HG02642 (cell line): ENCODE data around the gene CAPN10.
"Not testable (repeated sequence)": the region's sequence is repeated elsewhere in the genome, so short reads cannot be mapped to it uniquely, and the experiment has no call there.

Experiments
- ATAC-seq: cut with Tn5 transposase; IDR thresholded peaks from one replicate; pipeline ENCODE4 v1.9.1; 2021; ENCODE audit warnings: mild to moderate bottlenecking; ENCODE audit not compliant: unreplicated experiment, poor library complexity

The CAPN10 gene, protein sequence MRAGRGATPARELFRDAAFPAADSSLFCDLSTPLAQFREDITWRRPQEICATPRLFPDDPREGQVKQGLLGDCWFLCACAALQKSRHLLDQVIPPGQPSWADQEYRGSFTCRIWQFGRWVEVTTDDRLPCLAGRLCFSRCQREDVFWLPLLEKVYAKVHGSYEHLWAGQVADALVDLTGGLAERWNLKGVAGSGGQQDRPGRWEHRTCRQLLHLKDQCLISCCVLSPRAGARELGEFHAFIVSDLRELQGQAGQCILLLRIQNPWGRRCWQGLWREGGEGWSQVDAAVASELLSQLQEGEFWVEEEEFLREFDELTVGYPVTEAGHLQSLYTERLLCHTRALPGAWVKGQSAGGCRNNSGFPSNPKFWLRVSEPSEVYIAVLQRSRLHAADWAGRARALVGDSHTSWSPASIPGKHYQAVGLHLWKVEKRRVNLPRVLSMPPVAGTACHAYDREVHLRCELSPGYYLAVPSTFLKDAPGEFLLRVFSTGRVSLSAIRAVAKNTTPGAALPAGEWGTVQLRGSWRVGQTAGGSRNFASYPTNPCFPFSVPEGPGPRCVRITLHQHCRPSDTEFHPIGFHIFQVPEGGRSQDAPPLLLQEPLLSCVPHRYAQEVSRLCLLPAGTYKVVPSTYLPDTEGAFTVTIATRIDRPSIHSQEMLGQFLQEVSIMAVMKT

GRCh38 chr2:240586198-240586918 is at the start of gene CAPN10:
Gene CAPN10 (plus strand): TSS chr2:240586734. CDS start chr2:240586912, 178 bp downstream.
- ATAC-seq: peak; percentile 66

DNA sequence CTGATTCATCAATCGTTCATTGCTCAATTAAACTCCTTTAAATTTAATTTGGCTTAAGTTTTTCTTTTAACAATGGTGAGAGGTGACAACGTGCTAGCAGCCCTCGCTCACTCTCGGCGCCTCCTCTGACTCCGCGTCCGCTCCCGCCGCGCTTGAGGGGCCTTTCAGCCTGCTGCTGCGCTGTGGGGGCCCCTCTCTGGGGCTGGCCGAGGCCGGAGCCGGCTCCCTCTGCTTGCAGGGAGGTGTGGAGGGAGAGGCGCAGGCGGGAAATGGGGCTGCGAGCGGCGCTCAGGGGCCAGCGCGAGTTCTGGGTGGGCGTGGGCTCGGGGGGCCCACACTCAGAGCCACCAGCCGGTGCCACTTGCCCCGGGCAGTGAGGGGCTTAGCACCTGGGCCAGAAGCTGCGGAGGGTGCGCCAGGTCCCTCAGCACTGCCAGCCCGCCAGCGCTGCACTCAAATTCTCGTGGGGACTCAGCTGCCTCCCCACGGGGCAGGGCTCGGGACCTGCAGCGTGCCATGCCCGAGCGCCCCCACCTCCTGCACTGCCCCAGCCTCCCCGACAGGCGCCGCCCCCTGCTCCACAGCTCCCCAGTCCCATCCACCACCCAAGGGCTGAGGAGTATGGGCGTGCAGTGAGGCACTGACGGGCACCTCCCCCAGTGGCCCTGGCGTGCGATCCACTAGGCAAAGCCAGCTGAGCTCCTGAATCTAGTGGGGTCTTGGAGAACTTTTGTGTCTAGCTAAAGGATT is 48.3 kb upstream of the CAPN10 start:
- no peak for ATAC-seq

GRCh38 chr2:240539101-240539500 is 47.4 kb upstream of the CAPN10 start:
- not testable (repeated sequence) for ATAC-seq

- ATAC-seq: no peak
Observed at GRCh38 chr2:240539906-240540305, 46.6 kb upstream of the CAPN10 start.

DNA sequence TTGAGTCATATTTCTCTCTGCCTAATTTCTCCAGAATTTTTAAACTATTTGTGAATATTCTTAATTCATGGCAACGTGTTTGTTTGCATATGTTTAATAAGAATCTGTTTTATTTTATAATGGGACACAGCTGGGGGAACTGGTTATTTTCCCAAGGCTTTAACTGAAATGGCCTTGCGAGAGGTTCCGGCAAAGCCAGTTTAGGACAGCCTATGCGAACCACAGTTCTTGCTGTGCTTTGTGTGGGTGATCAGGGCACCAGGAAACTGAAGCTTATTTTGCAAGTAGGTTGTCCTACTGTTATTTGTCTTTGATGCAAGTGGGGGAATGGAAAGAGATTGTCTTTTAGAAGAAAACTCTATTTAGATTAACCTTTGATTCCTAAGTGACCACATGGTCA is 35.2 kb upstream of the CAPN10 start:
- ATAC-seq: no peak

GRCh38 chr2:240551811-240552210 is 34.7 kb upstream of the CAPN10 start:
- ATAC-seq: no peak

GRCh38 chr2:240553956-240554480 is 32.5 kb upstream of the CAPN10 start:
- ATAC-seq: no peak

DNA sequence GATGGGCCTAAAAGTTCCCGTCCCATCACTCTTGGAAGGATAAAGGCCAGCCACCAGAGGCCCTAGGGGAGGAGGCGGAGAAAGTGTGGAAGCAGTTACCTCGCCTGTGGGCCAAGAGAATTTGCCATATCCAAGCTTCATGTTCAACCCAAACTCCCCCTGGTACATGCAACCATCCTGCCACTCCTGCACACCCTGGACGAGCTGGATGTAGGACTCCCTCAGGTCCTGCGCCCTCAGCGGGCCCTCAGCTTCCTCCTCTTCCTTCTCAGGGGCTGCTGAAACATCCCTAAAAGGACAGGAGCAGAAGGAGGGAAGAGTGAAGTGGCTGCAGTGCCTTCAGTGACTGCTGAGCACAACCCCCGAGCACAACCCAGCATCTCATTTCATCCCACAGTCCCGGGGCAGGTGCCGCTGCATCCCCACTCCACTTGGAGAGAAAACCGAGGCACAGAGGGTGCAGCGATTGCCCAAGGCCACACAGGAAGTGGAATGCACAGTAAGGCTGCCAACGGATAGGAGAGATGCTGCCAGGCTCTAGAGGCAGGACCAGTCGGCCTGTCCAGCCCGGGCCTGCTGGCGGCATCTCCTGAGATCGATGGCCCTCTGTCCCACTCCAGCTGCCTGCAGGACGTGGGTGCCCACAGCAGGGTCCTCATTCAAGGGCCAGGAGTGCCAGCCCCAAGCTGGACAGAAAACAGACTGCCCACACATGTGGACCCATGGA is 31.6 kb upstream of the CAPN10 start:
- ATAC-seq: no peak

- ATAC-seq: no peak
Observed at GRCh38 chr2:240555541-240556250, 30.8 kb upstream of the CAPN10 start.

DNA sequence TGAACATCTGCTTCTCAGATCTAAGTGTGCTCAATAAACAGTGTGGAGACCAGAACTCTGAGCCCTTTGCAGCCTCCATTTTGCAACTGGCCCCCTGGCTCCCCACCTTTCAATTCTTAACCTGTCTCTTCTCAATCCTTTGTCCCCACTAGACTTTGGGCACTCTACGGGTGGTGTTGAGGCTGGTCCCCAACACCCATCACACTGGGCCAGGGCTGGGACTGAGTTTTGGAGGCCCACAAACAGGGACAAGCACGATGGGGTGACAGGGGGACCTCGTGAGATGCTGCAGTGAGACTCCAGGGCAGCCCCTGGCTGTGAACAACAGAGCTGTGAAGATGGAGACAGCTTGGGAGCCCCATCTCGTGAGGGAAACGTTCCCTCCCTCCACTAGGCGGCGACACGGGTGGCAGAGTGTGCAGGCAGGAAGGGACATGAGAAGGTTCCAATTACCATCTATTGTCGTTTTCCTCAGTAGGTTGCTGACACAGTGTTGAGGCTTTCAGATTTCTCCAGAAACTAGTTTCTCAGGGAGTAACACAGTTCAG is 29.9 kb upstream of the CAPN10 start:
- no peak for ATAC-seq

- no peak for ATAC-seq
Observed at GRCh38 chr2:240557101-240557751, 29.3 kb upstream of the CAPN10 start.

- ATAC-seq: no peak
Observed at GRCh38 chr2:240557808-240558207, 28.7 kb upstream of the CAPN10 start, which contains the start of gene ANKMY1. Gene ANKMY1 (minus strand): TSS chr2:240557988. CDS start chr2:240557335, 653 bp downstream.

- ATAC-seq: no peak
Observed at GRCh38 chr2:240558236-240558761, 28.2 kb upstream of the CAPN10 start.

DNA sequence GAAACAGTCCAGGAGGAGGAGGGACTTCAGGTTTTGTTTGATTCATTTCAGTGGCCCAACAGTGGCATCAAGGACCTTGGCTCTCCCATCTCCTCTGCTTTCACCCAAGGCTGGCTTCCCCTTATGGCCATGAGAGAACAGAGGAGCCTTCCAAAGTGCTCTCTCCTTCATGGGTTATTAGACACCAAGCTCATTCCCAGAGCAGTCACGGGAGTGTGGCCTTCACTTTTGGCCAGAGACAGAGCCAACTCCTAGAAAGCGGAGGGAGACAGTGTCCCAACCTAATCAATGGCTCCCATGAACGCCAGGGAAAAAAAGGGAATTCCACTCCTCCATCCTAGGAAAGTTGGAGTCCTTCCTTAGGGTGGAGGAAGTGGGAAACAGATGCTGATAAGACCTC is 27.2 kb upstream of the CAPN10 start:
- no peak for ATAC-seq

DNA sequence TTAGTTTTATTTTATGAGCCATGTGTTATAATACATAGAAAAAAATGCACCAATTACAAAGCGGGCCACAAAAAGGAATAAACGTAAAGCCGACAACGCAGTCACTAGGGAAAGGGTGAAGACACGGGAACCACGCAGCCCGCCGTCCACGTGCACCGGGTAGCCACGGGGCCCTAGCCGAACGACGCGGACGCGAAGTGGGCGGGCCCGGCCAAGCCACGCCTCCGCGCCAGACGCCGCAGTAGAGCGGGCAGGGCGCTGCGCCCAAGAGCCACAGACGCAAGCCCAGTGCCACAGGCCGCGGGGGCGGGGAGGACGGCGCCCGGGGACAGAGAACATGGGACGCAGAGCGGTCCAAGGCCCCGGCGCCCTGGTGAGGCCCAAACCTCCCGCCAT is 26.5 kb upstream of the CAPN10 start, which contains the start of gene DUSP28:
Gene DUSP28 (plus strand): TSS at position 274 of the 396 bp plus-strand sequence. CDS start 328 bp downstream, outside the sequence.
- ATAC-seq: peak; percentile 63

DNA sequence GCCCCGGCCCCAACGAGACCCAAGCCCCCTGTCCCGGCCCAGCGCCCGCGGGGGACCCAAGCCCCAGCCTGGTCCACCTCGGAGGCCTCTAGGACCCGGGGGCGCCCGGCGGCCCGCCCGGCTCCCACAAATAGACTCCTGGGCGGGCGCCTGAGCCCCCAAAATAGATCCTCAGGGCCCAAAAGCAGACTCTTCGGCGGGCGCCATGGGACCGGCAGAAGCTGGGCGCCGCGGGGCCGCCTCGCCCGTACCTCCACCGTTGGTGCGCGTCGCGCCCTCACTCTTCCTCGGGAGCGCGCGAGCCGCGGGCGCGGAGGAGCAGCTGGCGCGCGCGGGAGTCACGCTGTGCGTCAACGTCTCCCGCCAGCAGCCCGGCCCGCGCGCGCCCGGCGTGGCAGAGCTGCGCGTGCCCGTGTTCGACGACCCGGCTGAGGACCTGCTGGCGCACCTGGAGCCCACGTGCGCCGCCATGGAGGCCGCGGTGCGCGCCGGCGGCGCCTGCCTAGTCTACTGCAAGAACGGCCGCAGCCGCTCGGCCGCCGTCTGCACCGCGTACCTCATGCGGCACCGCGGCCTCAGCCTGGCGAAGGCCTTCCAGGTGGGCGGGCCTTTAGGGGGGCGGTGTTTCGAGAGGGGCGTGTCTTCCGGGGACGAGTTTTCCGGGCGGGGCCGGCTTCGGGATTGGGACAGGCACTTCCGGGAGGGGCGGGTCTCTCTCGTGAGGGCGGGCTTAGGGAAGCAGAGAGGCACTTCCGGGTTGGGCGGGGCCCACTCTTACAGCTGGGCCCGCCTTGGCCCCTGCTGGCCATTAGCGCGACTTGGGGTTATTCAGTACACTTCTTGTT is 25.8 kb upstream of the CAPN10 start:
- peak; percentile 64 for ATAC-seq
